GM19240 (cell line): ENCODE results near the gene SMIM33.
"Not testable (repeated sequence)": the region's sequence is repeated elsewhere in the genome, so short reads cannot be mapped to it uniquely, and the experiment has no call there.

Source experiments
- DNase-seq: peaks from one replicate; pipeline ENCODE4 v3.0.0; 2011; ENCODE audit warnings: low spot score; ENCODE audit not compliant: insufficient read length

Gene SMIM33

GRCh38 chr5:139470821-139471300 is at the start of gene SMIM33:
Gene SMIM33, plus strand, starts transcription at chr5:139471004. Its CDS starts 118 bp downstream, at chr5:139471122.
- no peak for DNase-seq

GRCh38 chr5:139422307-139422893 is 48.4 kb upstream of the SMIM33 start:
- peak; percentile 62 for DNase-seq

- no peak for DNase-seq
These were observed 45.3 kb upstream of the SMIM33 start for GRCh38 chr5:139425497-139425896.

- DNase-seq = no peak
These were observed 44.5 kb upstream of the SMIM33 start for GRCh38 chr5:139426203-139426885.

- DNase-seq = no peak
These were observed 40.8 kb upstream of the SMIM33 start for GRCh38 chr5:139430015-139430414.

- DNase-seq = no peak
These were observed 39.1 kb upstream of the SMIM33 start for GRCh38 chr5:139431706-139432105.

- no peak for DNase-seq
These were observed 35.1 kb upstream of the SMIM33 start for GRCh38 chr5:139435676-139436075.

GRCh38 chr5:139438707-139439012 is 32.1 kb upstream of the SMIM33 start:
- no peak for DNase-seq

- peak; percentile 75 for DNase-seq
These were observed 31.5 kb upstream of the SMIM33 start, which contains the start of gene DNAJC18 for GRCh38 chr5:139439013-139439903. Gene DNAJC18, minus strand, starts transcription at chr5:139439525. Its CDS starts 80 bp downstream, at chr5:139439445.

- DNase-seq = not testable (repeated sequence)
These were observed 30.4 kb upstream of the SMIM33 start for GRCh38 chr5:139440416-139440815.

- no peak for DNase-seq
These were observed 26.9 kb upstream of the SMIM33 start for GRCh38 chr5:139443831-139444453.

GRCh38 chr5:139445325-139446170 is 25.3 kb upstream of the SMIM33 start:
- no peak for DNase-seq

GRCh38 chr5:139446956-139447779 is 23.6 kb upstream of the SMIM33 start:
- DNase-seq = no peak

GRCh38 chr5:139451176-139451575 is 19.6 kb upstream of the SMIM33 start:
- no peak for DNase-seq

GRCh38 chr5:139451878-139452660 is 18.7 kb upstream of the SMIM33 start:
- DNase-seq = no peak

GRCh38 chr5:139453683-139454567 is 16.9 kb upstream of the SMIM33 start:
- DNase-seq = no peak

GRCh38 chr5:139454568-139455290 is 16.1 kb upstream of the SMIM33 start:
- DNase-seq = no peak
